Mesenchymal stem cell (in vitro differentiated cells and primary cell): ENCODE results near the gene LMX1B.

Experiments
- DNase-seq: peaks from one replicate; pipeline ENCODE4 v3.0.0-alpha.2; 2013
- H2AFZ ChIP-seq: one replicate; pipeline ENCODE4 v1.6.1; 2013; ENCODE audit warnings: low read depth, mild to moderate bottlenecking, control low read depth, inconsistent platforms, low read length, moderate library complexity
- H2AK5ac ChIP-seq: 2 replicates; pipeline ENCODE4 v1.6.1; 2013; ENCODE audit warnings: low read length, moderate library complexity, mild to moderate bottlenecking, inconsistent platforms; ENCODE audit not compliant: severe bottlenecking
- H2BK120ac ChIP-seq: one replicate; pipeline ENCODE4 v1.6.1; 2013; ENCODE audit warnings: low read depth, mild to moderate bottlenecking, inconsistent platforms, low read length, moderate library complexity
- H2BK12ac ChIP-seq, 2 experiments: one replicate each; pipeline ENCODE4 v1.6.1; 2013; ENCODE audit warnings: inconsistent platforms in 2 of 2, low read length in 2 of 2, mild to moderate bottlenecking in 2 of 2, moderate library complexity in 2 of 2, control low read depth in 1 of 2
- H2BK15ac ChIP-seq: one replicate; pipeline ENCODE4 v1.6.1; 2013; ENCODE audit warnings: mild to moderate bottlenecking, low read depth, inconsistent platforms; ENCODE audit not compliant: poor library complexity, severe bottlenecking
- H2BK5ac ChIP-seq: 2 replicates; pipeline ENCODE4 v1.6.1; 2013; ENCODE audit warnings: low read depth, mild to moderate bottlenecking, low read length, control low read depth, inconsistent platforms; ENCODE audit not compliant: poor library complexity, severe bottlenecking
- H3K14ac ChIP-seq, 2 experiments: one replicate each; pipeline ENCODE4 v1.6.1; 2013; ENCODE audit warnings: inconsistent platforms in 2 of 2, low read length in 2 of 2, control low read depth in 1 of 2, mild to moderate bottlenecking in 1 of 2, moderate library complexity in 1 of 2
- H3K18ac ChIP-seq, 2 experiments: one replicate each; pipeline ENCODE4 v1.6.1; 2013; ENCODE audit warnings: inconsistent platforms in 2 of 2, low read length in 2 of 2, control low read depth in 1 of 2, low read depth in 1 of 2, mild to moderate bottlenecking in 1 of 2
- H3K23ac ChIP-seq, 2 experiments: one replicate each; pipeline ENCODE4 v1.6.1; 2013; ENCODE audit warnings: inconsistent platforms in 2 of 2, low read length in 2 of 2, mild to moderate bottlenecking in 2 of 2, moderate library complexity in 2 of 2, control low read depth in 1 of 2
- H3K27ac ChIP-seq: 2 replicates; pipeline ENCODE4 v1.5.1; 2013; ENCODE audit warnings: mild to moderate bottlenecking, moderate library complexity, low read length, control low read depth, inconsistent platforms; ENCODE audit not compliant: poor library complexity, severe bottlenecking
- H3K27me3 ChIP-seq, 2 experiments: 2 replicates each; pipeline versions ENCODE4 v1.6.1 to v1.7.0; 2013; ENCODE audit warnings: low read length in 2 of 2, mild to moderate bottlenecking in 2 of 2, moderate library complexity in 2 of 2, control low read depth in 1 of 2, inconsistent platforms in 1 of 2; ENCODE audit not compliant: control insufficient read depth in 1 of 2, insufficient read depth in 1 of 2
- H3K36me3 ChIP-seq, 2 experiments: 2 replicates each; pipeline versions ENCODE4 v1.6.1 to v1.7.0; 2013; ENCODE audit warnings: low read length in 2 of 2, control low read depth in 1 of 2, inconsistent platforms in 1 of 2, low read depth in 1 of 2, mild to moderate bottlenecking in 1 of 2; ENCODE audit not compliant: insufficient read depth in 2 of 2, control insufficient read depth in 1 of 2
- H3K4ac ChIP-seq, 2 experiments: one replicate each; pipeline ENCODE4 v1.6.1; 2013; ENCODE audit warnings: inconsistent platforms in 2 of 2, low read length in 2 of 2, mild to moderate bottlenecking in 2 of 2, moderate library complexity in 2 of 2, control low read depth in 1 of 2, low read depth in 1 of 2
- H3K4me1 ChIP-seq: 2 replicates; pipeline ENCODE4 v1.6.1; 2013; ENCODE audit warnings: low read depth, low read length, control low read depth; ENCODE audit not compliant: control insufficient read depth, insufficient read depth
- H3K4me2 ChIP-seq: 2 replicates; pipeline ENCODE4 v1.6.1; 2013; ENCODE audit warnings: low read length, mild to moderate bottlenecking, inconsistent platforms; ENCODE audit not compliant: poor library complexity, severe bottlenecking
- H3K4me3 ChIP-seq, 2 experiments: 2 replicates each; pipeline versions ENCODE4 v1.5.1 to v1.7.0; 2013; ENCODE audit warnings: low read length in 2 of 2, mild to moderate bottlenecking in 2 of 2, control low read depth in 1 of 2, low read depth in 1 of 2; ENCODE audit not compliant: insufficient read depth in 1 of 2
- H3K79me1 ChIP-seq: replicated peaks from 2 replicates; pipeline ENCODE4 v1.6.1; 2013; ENCODE audit warnings: mild to moderate bottlenecking, control low read depth, low read length, inconsistent platforms; ENCODE audit not compliant: poor library complexity, severe bottlenecking
- H3K9ac ChIP-seq: 2 replicates; pipeline ENCODE4 v1.7.0; 2013; ENCODE audit warnings: mild to moderate bottlenecking, low read length, moderate library complexity
- H3K9me3 ChIP-seq: 2 replicates; pipeline ENCODE4 v1.7.0; 2013; ENCODE audit warnings: mild to moderate bottlenecking, low read length; ENCODE audit not compliant: control insufficient read depth
- H4K8ac ChIP-seq: one replicate; pipeline ENCODE4 v1.6.1; 2013; ENCODE audit warnings: inconsistent platforms, mild to moderate bottlenecking, low read length, moderate library complexity
- H4K91ac ChIP-seq: one replicate; pipeline ENCODE4 v1.6.1; 2013; ENCODE audit warnings: mild to moderate bottlenecking, low read length, inconsistent platforms
- WGBS: methylation state at CpG from one replicate; pipeline ENCODE4 v1.1.7; 2013; ENCODE audit warnings: mixed read lengths; 5-methylcytosine and 5-hydroxymethylcytosine counted together

Gene LMX1B

GRCh38 chr9:126591922-126592321 lies 21.8 kb upstream of the LMX1B start:
- Histone ChIP-seq H2BK15ac (no peak overlapping the region), H3K27ac (no peak overlapping the region), H3K27me3 (peaks cover 41 to 70% of the 10 kb centered on the region in 2 experiments), H3K4ac (no peak overlapping the region), H2AK5ac (no peak overlapping the region), H3K4me2 (no peak overlapping the region), H3K9ac (no peak overlapping the region), H3K18ac (no peak overlapping the region), H3K14ac (no peak overlapping the region), H4K8ac (no peak overlapping the region), H2AFZ (no peak overlapping the region), H2BK5ac (no peak overlapping the region), H3K9me3 (no peaks in the 10 kb centered on the region), H2BK120ac (no peak overlapping the region), H3K4me3 (no peak overlapping the region), H3K36me3 (no peaks in the 10 kb centered on the region), H3K23ac (no peak overlapping the region), H4K91ac (no peak overlapping the region), H3K79me1 (no peaks in the 10 kb centered on the region), H2BK12ac (no peak overlapping the region), H3K4me1 (no peaks in the 10 kb centered on the region)
- DNase-seq = no peak
- WGBS = 94% methylated on average over 3 of the region's 3 CpGs

DNA sequence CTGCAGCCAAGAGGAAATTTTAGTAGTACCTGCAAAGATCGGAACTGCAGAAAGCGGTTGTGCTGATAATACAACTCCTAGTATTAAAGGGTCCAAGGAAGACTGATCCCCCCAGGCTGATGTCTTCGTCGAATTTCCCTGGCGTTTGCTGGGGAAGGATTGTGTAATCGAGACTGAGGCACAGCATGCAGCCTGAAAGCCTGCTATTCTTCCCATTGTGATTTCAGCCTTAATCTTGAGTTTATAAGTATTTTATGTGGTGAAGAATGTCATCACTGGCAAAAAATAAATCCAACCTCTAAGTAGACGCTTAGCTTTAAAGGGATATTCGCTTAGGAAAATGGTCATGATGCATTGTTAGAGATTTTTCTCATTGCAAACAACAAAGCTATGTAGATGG lies 21.3 kb upstream of the LMX1B start:
- no peak for DNase-seq
- Histone ChIP-seq H3K4me3 (no peak overlapping the region), H3K27me3 (peaks cover 46 to 69% of the 10 kb centered on the region in 2 experiments), H2BK15ac (no peak overlapping the region), H3K9ac (no peak overlapping the region), H2BK120ac (no peak overlapping the region), H3K27ac (no peak overlapping the region), H3K4ac (no peak overlapping the region), H2AFZ (no peak overlapping the region), H2AK5ac (no peak overlapping the region), H3K36me3 (no peaks in the 10 kb centered on the region), H3K4me1 (no peaks in the 10 kb centered on the region), H2BK5ac (no peak overlapping the region), H3K9me3 (no peaks in the 10 kb centered on the region), H3K18ac (no peak overlapping the region), H2BK12ac (no peak overlapping the region), H4K91ac (no peak overlapping the region), H3K4me2 (no peak overlapping the region), H3K14ac (no peak overlapping the region), H3K79me1 (no peaks in the 10 kb centered on the region), H4K8ac (no peak overlapping the region), H3K23ac (no peak overlapping the region)
- WGBS = 65% methylated on average over 8 of the region's 8 CpGs

DNA sequence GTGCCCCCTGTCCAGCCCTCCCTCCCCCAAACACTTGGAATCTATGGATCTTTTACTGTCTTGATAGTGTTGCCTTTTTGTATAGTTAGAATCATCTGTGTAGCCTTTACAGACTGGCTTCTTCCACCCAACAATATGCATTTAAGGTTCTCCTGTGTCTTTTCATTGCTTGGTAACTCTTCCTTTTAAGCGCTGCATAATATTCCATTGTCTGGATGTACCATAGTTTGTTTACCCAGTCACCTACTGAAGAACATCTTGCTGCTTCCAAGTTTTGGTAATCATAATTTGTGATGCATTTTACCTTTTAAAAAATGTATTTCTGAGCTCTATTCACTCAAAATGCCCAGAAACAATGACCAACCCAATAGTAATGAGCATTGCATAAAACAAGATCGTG lies 17.7 kb upstream of the LMX1B start:
- H3K79me1 ChIP-seq = no peaks in the 10 kb centered on the region
- no peak overlapping the region for H3K18ac ChIP-seq
- H3K4me3 ChIP-seq = no peak overlapping the region
- H3K9me3 ChIP-seq = peaks cover under 1% of the 10 kb centered on the region
- H3K4me2 ChIP-seq = no peak overlapping the region
- H2AK5ac ChIP-seq = no peak overlapping the region
- no peaks in the 10 kb centered on the region for H3K36me3 ChIP-seq
- no peak overlapping the region for H3K23ac ChIP-seq
- H3K27me3 ChIP-seq = peaks cover 46 to 57% of the 10 kb centered on the region in 2 experiments
- no peak overlapping the region for H4K91ac ChIP-seq
- H3K14ac ChIP-seq = no peak overlapping the region
- H4K8ac ChIP-seq = no peak overlapping the region
- no peaks in the 10 kb centered on the region for H3K4me1 ChIP-seq
- H2BK15ac ChIP-seq = no peak overlapping the region
- no peak overlapping the region for H2BK5ac ChIP-seq
- no peak overlapping the region for H2AFZ ChIP-seq
- no peak overlapping the region for H3K4ac ChIP-seq
- no peak overlapping the region for H2BK120ac ChIP-seq
- H3K27ac ChIP-seq = no peak overlapping the region
- DNase-seq = no peak
- H2BK12ac ChIP-seq = no peak overlapping the region
- WGBS = 88% methylated on average over 2 of the region's 2 CpGs
- no peak overlapping the region for H3K9ac ChIP-seq

GRCh38 chr9:126599047-126599650 lies 14.6 kb upstream of the LMX1B start:
- H2AK5ac ChIP-seq = no peak overlapping the region
- no peak overlapping the region for H4K91ac ChIP-seq
- no peak overlapping the region for H3K4me2 ChIP-seq
- H3K18ac ChIP-seq = no peak overlapping the region
- H3K9me3 ChIP-seq = peaks cover 6% of the 10 kb centered on the region
- H3K14ac ChIP-seq = no peak overlapping the region
- no peak overlapping the region for H3K27ac ChIP-seq
- H4K8ac ChIP-seq = no peak overlapping the region
- H3K23ac ChIP-seq = no peak overlapping the region
- H2BK15ac ChIP-seq = no peak overlapping the region
- H2BK5ac ChIP-seq = no peak overlapping the region
- H3K36me3 ChIP-seq = no peaks in the 10 kb centered on the region
- no peak overlapping the region for H2BK120ac ChIP-seq
- no peak for DNase-seq
- H2AFZ ChIP-seq = no peak overlapping the region
- no peak overlapping the region for H2BK12ac ChIP-seq
- no peaks in the 10 kb centered on the region for H3K4me1 ChIP-seq
- no peak overlapping the region for H3K4ac ChIP-seq
- no peak overlapping the region for H3K4me3 ChIP-seq
- no peak overlapping the region for H3K9ac ChIP-seq
- 32% methylated on average over 7 of the region's 11 CpGs for WGBS
- H3K79me1 ChIP-seq = no peaks in the 10 kb centered on the region
- H3K27me3 ChIP-seq = peaks cover 48 to 59% of the 10 kb centered on the region in 2 experiments
